GM15510 (cell line): ENCODE data around the gene RNF157.

ENCODE experiments used
- POLR2A ChIP-seq: IDR thresholded peaks from 3 replicates; pipeline ENCODE4 v1.6.1; 2011; ENCODE audit warnings: borderline replicate concordance; ENCODE audit not compliant: insufficient read length; ENCODE audit errors: extremely low read depth

The RNF157 gene

GRCh38 chr17:76104140-76104895 lies 136.0 kb downstream of the RNF157 start:
- TF ChIP-seq POLR2A = no peak

DNA sequence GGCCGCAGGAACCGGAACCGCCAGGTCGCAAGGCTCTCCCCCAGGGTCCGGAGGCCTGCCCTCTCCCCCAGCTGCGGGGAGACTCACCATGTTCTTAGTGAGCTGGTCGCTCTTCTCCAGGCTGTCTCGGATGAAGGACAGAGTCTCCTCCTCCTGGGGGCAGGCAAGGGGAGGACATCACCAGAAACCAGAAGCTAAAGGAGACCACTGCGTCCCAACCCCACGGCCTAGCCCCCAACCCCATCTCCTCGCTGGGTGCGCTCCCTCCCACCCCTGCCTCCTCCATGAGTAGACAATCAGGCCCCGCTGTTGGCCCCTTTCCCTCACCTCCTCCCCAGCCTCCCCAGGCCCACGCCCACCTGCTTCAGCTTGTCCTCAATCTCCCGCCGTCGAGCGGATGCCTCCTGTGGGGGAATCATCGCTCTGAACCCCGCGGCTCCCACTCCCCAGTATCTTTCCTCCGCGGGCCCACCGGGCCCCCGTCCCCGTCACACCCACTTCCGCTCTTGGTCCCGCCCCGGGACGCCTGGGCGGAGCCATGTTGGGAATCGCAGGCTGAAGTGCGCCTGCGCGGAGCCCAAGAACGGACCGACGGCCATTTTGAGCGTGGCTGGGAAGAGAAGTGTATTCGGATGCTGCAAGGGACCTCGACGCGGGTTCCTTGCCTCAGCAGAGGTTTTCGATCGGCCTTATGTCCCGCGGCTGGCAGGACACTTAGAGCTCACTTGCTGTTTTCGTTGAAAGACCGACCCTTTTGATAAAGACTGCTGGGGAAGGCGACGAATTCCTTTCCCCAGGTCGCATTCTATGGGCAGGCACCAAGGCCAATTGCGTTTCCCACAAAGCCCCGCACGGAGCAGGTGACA lies 136.8 kb downstream of the RNF157 start, which contains the start of gene EXOC7:
EXOC7 (minus strand) TSS at position 514 of the 866 bp plus-strand sequence; CDS start at position 419, 95 bp downstream.
- peak; percentile 84 for TF ChIP-seq POLR2A

GRCh38 chr17:76102944-76103273 lies 137.4 kb downstream of the RNF157 start:
- TF ChIP-seq POLR2A = no peak

- TF ChIP-seq POLR2A = no peak
Observed at GRCh38 chr17:76097716-76098295, 142.5 kb downstream of the RNF157 start.

DNA sequence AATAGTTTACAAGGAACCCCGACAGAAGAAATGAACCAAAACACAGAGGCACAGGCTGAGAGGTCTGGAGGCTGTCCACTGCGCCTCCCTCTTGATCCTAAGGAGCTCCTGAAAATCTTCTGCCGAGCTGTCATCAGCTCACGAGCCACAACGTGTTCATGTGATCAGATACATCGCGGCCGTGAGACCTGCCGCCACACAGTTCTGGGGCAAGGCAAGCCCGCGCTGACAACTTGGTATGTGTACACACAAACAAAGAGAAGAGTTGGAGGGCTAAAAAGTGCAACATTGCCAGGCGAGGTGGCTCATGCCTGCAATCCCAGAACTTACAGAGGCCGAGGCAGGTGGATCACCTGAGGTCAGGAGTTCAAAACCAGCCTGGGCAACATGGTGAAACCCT lies 144.3 kb downstream of the RNF157 start:
- TF ChIP-seq POLR2A = no peak

DNA sequence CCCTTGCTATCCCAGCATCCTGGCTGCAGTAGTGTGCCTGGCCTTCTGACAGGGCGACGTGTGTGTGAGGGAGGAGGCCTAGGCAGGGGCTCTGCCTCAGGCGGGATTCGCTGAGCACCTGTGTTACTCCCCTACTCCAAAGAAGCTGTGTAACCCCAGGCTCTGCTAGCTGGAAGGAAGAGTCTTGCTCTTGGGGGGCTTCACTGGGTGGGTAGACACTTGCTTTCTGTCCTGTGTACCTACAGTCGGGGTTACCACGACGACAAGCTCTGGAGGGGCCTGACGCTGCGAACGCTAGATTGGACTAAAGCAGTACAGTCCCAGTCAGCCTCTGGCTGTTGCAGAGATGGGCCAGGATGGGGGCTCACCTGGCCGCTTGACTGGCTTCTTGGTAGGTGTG lies 146.2 kb downstream of the RNF157 start:
- no peak for TF ChIP-seq POLR2A

DNA sequence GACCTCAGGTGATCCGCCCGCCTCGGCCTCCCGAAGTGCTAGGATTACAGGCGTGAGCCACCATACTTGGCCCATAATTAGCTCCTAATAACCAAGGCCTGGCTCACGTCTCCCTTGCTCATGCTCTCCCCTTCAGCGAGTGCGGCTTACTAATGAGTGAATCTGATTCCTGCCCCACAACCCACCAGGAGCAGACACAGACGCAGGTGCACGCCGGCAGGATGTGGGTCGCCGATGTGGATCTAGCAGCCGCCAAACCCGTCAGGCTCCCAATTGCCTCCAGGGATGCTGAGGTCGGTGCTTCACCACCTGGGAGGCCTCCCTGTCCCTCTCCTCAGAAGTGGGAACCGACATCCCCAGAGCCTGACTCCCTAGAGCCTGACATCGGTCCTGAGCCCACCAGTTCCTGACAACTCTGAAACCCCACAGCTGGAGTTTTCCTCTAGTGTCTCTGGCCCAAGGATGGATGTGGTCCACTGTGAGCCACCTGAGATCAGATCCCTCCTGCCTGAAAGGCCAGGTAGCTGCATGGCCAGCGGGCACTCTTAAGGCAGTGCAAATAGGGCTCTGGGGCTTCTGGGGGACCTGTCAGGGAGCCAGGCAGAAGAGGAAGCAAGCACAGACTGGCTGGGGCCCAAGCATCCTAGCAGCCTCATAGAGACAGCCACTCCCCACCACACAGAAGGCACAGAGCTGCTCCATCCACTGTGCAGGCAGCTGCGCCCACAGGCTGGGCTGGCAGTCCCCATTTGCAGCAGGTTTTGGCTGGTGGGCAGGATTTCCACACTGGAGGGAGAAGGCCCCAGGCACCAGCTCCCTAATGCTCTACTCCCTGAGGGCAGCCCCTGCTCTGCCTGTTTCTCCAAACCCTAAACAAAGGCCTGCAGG lies 147.5 kb downstream of the RNF157 start:
- TF ChIP-seq POLR2A = no peak
